DMS53 treated with DMSO at 0.1 percent for 48 hours (cell line): ENCODE measurements around the gene GLB1L2.

Source experiments
- DNase-seq: peaks from one replicate; lab custom pipeline; 2025; ENCODE audit not compliant: unreplicated experiment; lab: John Stamatoyannopoulos, UW

The GLB1L2 gene

DNA sequence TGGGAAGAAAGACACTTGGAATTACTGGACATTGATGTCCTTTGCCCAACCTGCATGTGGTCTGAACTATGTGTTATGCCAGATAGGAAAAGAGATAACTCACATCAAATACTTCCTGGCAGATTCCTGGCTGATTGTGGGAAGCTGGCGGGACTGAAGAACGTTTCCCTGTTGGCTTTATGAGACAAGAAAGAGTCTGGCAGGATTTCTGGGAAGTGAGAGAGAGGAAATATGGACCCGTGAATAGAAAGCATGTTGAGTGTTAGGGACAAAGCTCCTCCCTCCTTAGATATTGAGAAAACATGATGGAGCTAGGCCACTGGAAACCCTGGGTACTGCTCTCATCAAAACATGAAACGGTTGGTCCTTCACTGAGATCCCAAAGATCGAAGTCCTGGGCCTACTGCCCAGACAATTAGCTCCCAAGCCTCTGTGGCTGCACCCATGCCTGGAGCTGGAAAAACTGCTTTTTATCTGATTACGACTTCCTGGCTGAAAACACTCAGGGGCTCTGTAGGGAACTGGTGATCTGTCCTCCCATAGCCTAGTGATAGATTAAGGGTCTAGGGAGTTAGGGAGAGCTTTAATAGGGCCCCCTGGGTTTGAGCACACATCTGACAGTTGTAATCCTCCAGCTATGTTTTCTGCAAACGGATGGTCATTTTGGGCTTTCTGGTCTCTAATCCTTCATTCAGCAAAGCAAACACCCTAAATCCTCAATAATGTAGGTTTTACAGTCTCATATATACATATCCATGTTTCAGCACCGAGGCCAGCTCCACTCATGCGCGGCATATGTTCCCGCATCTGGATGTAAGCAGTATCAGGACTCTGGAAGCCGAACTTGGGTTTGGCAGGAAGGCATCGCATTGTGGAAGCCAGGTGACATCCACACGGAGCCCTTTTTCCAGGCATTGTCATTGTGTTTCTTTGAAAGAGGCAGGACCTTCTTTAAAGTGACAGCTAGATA lies 86.4 kb downstream of the GLB1L2 start:
- no peak for DNase-seq

DNA sequence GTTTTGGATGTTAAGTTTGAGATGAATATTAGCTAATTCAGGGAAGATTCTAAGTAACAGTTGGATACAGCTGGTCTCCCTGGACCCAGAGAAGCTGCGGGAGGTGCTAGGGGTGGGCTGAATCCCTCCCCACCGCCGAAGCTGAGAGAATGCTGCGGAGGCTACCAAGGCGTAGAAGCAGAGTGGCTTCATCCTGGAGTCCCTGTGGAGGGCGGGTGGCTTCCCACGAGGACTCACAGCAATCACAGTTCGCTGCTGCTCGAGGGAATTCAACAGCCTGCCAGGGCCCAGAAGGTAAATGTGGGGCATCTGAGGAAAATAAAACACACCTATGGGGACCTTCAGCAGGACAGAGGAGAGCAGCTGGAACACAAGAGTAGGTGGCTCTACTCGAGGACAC lies 91.3 kb downstream of the GLB1L2 start:
- no peak for DNase-seq

DNA sequence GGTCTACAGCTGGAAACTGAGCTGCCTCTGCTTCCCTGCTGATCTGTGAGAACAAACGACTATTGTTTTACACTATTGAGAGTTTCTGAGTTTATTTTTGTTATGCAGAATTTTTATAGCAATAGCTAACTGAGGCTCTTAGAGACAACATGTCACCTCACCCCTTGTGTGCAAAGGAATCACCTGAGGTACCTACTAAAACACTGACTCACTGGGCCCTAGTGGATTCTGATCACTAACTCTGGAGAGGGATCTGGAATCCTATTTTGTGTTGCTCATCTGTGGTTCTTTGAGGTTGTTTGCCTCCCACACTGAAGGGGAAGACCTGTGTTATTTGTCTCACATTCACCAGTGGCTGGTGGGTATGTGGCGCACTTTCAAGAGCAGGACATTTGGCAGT lies 93.6 kb downstream of the GLB1L2 start:
- DNase-seq, result no peak
